SU-DHL-6 (cell line): ENCODE measurements around the gene HSPA1A.

ENCODE experiments used
- CTCF ChIP-seq: fragments of 200-600 bp; sonication (generic); IDR thresholded peaks from one replicate; pipeline ENCODE4 v1.5.1; 2017; ENCODE audit warnings: antibody characterized with exemption, mild to moderate bottlenecking, low read length, moderate library complexity; ENCODE audit not compliant: insufficient read depth, poor library complexity, severe bottlenecking
- EZH2phosphoT487 ChIP-seq: fragments of 200-600 bp; sonication (generic), shearing (Covaris generic); conservative IDR thresholded peaks from 2 replicates; pipeline ENCODE4 v1.6.1; 2018; ENCODE audit warnings: mild to moderate bottlenecking, antibody characterized with exemption, low read length, moderate library complexity, mixed read lengths

- TF ChIP-seq CTCF (no peak), EZH2phosphoT487 (no peak)
Measured at GRCh38 chr6:31778193-31778592, 37.1 kb upstream of the HSPA1A start.
